Stimulated activated CD8-positive, alpha-beta memory T cell treated with anti-CD3 and anti-CD28 coated beads, Interleukin-7, amount 100 ng/mL, for 4 hours (primary cell): ENCODE results near the gene SORCS2.
"Not testable (repeated sequence)": the region's sequence is repeated elsewhere in the genome, so short reads cannot be mapped to it uniquely, and the experiment has no call there.

ENCODE experiments used
- DNase-seq, 2 donors: peaks; one replicate each; pipeline ENCODE4 v3.0.0-alpha.2; 2020; ENCODE audit warnings: low read depth in 2 of 2

The SORCS2 gene

DNA sequence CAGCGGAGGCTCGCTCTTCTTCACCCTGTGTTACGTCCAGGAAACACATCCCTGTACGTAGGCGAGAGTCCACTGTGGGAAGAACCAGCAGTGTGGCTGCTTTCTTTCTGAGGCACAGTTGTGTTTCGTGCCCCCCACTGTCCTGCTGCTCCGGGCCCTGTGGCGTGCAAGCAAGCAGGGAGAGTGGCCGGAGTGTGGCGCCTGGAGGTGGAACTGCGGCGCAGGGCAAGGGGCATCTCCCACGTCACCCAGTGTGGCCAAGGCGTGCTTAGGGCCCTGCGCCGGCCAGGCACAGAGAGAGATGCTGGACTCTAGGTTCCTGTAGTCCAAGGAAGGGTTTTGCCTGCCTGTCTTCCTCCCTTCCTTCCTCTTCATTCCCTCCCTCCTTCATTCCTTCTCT is 255.7 kb downstream of the SORCS2 start:
- no peak for DNase-seq

DNA sequence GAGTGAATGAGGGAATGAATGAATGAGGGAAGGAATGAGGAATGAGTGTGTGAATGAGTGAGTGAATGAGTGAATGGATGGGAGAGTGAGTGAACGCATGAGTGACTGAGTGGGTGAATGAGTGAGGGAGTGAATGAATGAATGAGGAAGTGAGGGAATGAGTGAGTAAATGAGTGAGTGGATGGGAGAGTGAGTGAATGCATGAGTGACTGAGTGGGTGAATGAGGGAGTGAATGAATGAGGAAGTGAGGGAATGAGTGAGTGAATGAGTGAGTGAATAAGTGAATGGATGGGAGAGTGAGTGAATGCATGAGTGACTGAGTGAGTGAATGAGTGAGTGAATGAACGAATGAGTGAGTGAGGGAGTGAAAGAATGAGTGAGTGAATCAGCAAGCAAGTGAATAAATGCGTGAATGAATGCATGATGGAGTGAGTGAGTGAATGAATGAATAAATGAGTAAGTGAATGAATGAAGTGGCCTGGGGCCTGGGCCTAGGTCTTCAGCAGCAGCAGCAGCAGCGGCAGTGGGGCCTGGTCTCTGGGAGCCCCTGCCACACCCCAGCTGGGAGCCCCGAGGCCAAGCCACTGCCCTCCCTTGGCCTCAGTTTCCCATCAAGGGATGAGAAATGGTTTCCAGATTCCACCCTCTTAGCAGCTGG is 258.6 kb downstream of the SORCS2 start:
- DNase-seq = no peak

DNA sequence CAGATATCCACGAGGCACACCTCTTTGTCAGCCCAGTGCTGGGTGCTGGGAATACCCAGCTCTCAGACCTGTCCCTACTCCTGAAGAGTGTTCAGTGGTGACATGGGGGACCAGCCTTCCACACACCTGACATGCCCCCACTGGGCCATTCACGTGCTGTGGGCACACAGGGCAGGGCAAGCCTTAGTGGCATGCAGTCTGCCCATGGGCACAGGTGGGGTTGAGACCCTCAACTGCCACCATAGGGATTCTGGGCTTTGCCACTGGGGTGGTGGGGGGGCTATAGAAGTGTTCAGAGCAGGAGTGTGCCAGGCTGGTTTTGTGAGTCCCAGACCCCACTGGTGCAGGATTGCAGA is 259.1 kb downstream of the SORCS2 start:
- DNase-seq = no peak

DNA sequence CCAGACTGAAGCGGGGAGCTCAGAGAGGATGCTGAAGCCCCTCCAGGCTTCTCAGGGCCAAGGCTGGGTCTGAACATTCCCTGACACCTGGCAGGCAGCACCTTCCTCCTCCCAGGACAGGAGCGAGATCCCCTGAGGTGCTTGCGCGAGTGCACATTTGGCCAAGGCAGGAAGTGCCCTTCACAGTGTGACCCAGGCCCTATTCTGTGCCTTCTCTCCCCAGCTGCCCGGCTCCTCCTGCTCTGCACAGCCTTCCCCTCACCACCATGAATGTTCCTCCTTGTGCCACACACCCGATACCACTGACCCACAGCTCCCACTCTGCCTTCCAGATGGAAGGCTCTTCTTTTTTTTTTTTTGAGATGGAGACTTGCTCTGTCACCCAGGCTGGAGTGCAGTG is 259.5 kb downstream of the SORCS2 start:
- DNase-seq = no peak

DNA sequence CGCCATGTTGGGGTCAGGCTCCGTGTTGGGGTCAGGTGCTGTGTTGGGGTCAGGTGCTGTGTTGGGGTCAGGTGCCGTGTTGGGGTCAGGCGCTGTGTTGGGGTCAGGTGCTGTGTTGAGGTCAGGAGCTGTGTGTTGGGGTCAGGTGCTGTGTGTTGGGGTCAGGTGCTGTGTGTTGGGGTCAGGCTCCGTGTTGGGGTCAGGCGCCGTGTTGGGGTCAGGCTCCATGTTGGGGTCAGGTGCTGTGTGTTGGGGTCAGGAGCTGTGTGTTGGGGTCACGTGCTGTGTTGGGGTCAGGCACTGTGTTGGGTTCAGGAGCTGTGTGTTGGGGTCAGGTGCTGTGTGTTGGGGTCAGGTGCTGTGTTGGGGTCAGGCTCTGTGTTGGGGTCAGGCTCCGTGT is 260.5 kb downstream of the SORCS2 start:
- not testable (repeated sequence) for DNase-seq

DNA sequence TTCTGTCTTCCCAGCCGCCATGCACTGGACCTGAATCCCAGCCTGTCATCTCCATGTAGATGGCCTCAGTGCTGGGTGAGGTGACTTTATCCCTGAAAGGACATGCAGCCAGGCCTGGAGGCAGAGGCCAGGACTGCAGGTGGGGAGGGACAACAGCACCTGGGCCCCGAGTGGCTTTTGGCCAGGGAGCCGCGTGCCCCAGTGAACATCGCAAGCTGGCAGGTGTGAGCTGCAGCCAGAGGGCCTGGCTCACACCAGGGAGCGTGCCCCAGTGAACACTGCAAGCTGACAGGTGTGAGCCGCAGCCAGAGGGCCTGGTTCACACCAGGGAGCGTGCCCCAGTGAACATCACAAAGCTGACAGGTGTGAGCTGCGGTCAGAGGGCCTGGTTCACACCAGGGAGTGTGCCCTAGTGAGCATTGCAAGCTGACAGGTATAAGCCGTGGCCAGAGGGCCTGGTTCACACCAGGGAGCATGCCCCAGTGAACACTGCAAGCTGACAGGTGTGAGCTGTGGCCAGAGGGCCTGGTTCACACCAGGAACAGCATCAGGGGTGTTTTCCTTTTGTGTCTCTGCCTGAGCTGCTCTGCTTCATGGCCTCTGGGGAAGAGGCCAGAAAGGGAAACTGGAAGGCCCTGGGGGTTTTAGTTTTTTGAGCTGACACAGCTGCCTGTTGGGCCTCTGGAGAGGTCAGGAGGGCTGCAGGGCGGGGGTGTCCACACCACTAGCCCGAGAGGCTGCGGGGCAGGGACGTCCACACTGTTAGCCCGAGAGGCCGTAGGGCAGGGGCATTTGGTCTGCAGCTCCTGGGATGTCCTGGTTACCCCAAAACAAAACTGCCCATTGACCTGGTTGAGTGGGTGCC is 265.1 kb downstream of the SORCS2 start:
- no peak for DNase-seq

DNA sequence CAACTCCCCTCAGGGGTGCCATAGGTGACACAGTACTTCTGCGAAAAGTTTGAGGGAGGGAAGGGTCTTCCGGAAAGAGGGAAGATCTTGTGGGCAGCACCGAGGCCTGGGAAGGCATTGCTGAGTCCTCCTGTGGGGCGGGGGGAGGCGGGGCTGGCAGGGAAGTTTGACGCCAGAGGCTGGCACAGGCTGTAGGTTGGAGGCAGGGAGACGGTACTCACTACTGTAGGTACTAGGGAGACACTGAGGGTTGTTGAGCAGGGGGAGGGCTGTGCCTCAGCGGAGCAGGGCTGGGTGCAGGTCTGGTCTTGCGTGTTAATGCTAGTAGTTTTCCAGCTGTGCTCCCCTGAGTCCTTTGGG is 265.7 kb downstream of the SORCS2 start:
- no peak for DNase-seq

DNA sequence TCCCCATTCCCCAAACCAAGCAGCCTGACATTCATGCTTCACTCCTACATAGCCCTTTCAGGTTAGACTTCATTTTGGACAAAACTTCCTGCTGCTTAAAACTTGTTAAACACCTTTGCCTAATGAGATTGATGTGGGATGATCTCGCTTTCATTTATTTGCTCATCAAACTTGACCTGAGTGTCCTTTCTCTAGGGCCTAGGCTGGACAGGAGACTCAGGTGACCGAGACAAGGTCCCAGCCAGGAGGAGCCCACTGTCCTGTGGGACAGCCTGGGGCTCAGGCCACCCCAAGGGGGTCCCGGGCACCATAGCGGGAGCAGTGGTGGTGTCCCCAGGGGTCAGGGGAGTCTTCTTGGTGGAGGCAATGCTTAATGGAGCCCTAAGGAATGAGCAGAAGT is 266.1 kb downstream of the SORCS2 start:
- DNase-seq = no peak

DNA sequence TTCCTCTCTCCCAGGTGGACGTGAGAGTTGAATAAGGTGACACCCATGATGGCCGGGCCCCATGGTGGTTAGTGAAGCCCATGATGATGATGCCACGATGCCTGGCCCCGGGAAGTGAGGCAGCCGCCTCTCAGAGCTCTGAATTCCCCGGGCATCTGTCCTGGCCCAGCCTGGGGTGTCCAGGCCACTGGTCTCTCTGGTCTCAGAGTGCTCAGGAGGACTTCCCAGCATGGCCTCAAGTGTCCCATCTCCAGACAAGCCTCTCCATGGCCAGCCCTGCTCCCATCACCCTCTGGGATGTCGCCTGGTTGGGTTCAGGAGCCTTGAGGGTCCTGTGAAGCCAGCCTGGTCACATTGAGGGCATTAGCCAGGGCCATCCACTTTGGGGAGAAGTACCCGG is 267.1 kb downstream of the SORCS2 start:
- no peak for DNase-seq

DNA sequence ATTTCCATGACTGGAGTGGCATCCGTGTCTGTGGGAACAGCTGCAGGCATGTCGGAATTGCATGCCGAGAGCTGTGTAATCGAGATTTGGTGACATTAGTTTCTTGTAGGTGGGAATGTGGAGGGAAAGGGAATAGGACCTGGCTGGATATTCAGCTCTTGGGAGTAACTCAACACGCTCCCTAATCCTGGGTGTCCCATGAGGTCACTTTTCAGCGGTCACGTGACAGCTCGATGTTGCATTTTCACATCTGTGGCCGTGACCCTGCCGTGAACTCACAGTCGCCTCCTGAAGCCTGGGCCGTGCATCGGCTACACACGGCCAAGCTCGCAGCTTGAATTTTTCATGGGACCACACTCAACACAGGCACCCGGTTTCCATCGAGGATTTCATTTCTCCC is 268.2 kb downstream of the SORCS2 start:
- DNase-seq = no peak

DNA sequence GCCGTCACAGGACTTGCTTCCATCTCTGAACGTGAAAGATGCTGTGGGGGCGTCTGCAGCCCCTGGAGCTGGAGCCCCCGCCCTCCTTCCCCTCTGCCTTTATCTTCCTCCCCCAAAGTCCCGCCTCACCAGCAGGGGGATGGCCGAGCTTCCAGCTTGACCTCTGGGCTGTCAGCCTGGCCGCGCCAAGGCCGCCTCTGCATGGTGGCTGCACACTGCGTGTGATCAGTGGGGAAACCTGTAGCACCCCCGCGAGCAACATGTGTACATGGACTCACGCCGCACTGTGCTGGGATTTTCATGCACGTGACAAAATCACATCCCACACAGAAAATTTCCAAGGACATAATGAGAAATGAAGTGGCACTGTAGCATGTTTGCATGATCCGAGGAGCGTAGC is 268.9 kb downstream of the SORCS2 start:
- no peak for DNase-seq

DNA sequence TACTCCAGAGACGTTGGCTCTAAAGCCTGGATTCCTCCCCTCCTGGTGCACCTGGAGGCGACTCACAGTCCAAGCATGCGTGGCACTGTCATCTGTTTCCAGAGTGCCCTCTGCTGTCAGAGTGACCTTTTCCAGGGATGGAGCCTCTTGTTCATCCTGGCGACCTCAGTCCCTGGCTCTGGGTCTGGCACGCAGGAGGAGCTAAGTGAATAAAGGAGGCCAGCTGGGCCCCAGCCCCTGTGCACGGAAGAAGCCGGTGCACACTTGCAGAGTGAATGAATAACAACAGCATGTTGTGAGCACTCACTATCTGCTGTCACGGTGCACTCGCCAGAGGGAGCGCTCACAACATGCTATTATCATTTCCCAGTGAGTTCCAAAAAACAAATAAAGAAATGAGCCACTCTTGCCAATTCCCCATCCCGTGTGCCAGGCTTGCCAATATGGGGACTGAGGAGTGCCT is 270.2 kb downstream of the SORCS2 start:
- DNase-seq = no peak

DNA sequence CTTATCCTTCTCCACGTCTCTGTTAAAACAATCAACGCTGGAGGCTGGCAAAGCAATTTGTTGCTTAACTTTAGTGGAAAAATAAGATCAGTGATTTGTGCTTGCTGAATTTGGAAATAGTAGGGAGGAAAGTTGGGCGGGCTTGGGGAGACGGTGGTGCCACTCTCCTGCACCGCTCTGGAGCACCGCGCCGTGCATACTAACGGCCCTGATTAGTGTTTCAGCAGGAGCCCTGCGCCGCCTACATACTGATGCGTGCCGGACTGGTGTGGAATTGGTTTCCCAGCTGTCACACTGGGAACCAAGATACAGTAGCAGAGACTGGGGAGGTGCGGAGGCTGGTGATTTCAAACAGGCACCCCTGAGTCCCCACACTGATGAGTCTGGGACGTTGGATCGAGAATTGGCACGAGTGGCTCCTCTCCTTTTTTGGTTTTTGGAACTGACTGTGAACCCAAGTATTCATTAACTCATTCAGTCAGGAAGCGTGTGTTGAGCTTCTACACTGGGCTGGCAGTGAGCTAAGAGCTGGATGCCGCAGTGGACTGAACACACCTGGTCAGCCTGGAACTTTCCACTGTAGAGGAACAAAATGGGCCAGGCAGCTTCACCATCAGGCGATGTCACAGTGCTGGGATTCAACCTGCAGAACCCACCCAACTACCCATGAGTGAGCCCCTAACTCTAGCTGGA is 271.4 kb downstream of the SORCS2 start:
- DNase-seq = no peak

DNA sequence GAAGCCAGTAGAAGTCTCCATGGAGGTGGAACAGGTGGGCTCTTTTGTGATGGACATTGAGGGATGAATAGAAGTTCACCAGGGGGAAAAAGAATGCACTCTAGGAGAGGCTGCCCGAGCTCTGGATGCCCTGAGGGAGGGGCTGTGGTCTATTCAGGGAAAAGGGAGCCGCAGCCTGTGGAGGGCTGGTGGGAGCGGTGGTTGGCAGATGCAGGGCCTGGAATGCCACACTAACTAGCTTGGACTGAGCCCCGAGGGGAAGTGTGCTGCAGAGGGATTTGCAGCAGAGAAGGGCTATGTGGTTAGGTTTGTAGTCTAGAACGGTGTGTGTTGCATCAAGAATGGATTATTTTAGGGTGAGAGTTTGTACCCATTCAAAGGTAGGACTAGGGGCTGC is 271.9 kb downstream of the SORCS2 start:
- no peak for DNase-seq

DNA sequence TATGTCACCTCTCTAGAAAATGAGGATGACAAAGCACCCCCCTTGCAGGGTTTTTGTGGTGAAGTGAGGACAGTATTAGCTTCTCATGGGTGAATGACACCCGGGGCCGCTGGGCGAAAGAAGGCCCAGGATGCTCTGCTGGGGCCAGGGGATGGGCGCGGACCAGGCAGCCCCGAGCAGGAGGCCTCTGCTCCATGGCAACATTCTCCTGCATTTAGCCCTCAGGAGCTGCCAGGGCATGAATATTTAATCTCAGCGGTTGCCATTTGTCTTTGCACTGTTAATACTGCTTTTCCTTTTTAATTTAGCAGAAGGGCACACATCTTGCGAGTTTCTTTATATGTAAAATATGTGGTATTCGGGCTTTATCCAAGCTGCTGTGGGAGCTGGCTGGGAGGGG is 272.7 kb downstream of the SORCS2 start:
- DNase-seq = no peak

DNA sequence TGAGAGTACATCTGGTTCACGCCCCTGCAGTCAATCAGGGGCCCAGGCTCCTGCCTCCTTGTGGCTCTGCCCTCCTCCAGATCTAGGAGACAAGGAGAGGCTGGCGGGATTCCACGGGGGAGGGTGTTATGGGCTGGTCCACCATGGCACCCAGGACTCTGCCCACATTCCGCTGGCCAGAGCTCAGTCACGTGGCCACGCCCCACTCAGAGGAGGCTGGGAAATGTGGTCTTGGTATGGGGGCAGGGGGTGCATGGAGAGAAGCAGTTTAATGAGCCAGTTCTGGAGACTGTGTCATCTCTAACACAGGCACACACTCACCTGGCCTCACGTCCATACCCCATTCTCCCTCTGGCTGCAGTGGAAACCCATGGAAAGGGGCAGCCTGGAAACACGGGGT is 273.9 kb downstream of the SORCS2 start:
- DNase-seq = no peak

DNA sequence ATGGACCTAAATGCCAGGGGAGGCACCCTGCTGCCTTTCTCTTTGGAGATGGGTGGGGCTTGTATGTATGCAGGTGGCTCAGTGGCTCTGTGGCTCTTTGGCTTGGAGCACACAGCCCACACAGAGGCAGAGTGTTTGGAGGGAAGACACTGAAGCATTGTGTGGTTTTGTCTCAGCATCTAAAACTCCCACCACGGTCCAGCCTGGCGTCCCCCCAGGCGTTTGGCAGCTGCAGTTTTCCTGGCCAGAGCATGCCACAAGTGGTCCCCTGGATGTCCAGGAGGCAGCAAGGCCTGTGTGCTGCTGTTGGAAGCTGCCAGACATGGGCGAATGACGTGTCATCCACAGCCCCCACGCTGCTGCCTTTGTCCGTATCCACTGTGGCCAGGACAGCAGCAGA is 274.6 kb downstream of the SORCS2 start:
- DNase-seq = no peak

DNA sequence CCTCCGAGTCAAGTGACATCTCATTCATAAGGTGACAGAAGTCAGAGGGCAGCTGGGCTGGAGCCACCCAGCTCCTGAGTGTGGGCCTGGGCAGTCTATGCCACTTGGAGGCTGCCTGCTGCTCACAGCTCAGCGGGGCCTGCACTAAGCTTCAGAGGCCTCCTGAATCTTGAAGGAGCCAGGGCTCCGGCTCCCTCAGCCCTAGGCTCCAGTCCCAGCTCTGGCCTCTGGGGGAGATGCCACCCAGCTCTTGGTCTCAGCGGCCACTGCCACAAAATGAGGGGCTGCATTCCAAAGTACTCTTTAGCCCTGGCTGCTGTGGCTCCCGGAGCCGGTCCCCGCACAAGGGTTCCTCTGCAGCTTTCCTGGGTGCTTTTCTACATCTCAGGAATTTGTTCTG is 275.1 kb downstream of the SORCS2 start:
- no peak for DNase-seq

DNA sequence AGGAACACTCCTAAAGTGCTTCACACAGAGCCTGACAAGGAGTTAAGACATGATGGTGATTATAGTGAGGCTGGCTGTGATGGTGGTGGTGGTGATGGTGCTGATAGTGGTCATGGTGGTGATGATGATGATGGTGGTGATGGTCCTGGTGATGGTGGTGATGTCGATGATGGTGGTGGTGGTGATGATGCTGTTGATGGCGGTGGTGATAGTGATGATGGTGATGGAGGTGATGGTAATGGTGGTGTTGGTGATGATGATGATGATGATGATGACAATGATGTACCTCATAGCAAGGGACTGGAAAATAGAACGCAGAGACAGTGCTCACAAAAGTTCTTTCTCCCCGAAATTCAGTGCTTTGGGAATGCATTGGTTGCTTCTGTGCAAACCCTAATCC is 276.7 kb downstream of the SORCS2 start:
- no peak for DNase-seq

DNA sequence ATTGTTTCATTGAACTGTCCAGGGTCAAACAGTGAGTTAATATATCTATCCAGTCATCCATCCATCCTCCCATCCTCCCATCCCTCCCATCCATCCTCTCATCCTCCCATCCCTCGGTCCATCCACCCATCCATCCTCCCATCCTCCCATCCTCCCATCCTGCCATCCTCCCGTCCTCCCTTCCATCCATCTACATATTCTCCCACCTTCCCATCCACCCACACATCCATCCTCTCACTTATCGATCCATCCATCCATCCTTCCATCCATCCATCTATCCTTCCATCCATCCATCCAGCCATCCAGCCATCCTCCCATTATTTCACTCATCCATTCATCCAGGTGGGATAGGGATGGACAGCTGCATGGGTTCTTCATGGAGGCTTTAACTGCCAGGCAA is 277.8 kb downstream of the SORCS2 start:
- no peak for DNase-seq

DNA sequence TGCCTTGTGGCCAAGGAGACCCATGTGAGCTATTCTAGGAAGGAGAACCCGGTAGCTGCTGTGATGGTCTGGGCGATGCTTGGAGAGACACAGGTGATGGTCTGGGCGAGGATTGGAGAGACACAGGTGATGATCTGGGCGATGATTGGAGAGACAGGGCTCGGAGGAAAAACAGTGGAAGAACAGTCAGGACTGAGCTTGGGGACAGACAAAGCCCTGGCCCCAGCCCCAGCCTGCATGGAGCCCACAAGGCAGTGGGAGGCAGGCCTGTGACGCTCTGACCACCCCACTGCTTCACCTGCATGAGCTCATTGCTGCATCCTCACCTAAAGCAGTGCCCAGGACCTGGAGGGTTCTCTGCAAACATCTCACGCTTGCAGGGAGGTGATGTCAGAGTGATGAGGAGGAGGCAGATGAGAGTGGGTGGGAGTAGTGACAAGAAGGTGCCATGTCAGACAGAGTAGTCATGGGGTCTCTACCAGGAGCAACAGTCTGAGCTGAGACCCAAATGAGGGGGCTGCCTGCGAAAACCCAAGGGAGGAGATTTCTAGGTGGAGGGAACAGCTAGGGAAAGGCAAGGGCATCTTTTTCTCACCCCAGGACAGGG is 278.3 kb downstream of the SORCS2 start:
- no peak for DNase-seq

DNA sequence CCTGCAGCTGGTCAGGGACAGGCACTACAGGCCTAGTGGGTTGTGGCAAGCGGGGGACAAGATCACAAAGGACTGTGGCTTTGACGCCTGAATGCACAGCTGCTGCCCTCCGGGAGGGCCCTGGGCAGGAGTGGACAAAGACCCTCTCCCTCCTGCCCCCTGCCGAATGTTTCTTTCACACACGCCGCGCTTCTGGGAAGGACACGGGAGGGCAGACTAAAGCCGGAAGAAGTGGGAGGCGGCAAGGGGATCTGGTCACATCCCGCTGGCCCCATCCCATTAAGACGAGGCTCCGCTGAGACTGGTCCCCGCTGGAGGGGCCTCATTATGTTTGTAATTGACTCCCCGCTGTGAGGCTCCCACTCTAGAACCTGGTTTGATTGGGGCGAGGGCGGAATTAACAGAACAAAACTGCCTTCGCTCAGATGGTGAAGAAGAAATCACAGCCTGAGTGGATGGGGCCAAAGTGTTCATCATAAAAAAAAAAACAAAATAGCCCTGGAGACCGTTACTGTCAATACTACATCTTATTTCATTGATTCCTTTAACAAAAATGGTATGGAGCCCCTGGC is 280.2 kb downstream of the SORCS2 start:
- DNase-seq = no peak
